ENCODE data around the gene LTC4S.
"Not testable (repeated sequence)": the region's sequence is repeated elsewhere in the genome, so short reads cannot be mapped to it uniquely, and the experiment has no call there.

Gene LTC4S

DNA sequence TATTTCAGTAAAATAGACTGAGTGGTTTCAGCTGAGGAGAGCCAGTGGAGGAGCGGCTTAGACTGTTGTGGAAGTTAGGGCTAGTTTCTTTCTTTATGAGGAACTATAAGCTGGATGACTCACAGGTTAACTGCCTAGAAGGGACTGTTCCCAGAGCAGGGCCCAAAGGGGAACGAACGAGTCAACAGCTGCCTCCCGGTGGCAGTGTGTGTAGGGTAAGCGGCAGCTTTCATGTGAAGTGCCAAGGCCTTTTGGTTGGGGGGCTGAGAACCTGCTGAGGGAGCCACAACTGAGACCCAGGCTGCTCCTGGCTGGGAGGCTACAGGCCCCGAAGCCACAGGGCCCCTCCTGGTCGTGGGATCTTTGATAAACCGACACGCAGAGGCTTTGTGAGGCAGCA is 33.9 kb downstream of the LTC4S start:
- DNase-seq, result peak; percentile 21 to 62

DNA sequence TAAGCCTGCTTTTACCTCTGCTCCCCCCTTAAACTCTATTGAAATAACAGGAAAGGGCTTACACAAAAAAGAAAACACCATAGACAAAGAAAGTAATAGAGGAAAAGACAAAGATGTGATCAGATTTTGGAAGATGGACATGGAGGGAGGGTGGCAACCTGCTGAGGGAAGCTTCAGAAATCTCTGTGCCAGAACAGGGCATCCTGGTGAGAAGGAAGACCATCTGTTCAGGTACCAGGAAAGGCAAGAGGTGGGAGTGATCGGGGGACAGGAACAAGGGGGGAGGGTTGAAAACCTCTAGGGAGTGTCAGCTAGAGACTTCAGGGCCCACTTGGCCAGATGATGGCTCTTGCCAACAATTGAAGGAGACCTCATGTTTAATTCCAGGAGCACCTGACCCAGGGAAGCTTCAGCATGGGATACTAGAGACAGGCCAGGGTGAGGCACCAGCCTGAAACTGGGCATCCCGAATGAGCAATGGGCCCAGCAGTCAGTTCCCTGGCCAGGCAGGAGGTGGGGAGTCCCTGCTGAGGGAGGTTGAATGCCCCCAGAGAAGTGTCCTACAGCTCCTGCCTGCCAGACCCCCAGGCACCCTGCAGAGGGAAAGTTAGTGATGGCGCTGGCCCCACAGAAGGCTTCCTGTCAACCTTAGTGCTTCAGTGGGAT is 35.1 kb downstream of the LTC4S start:
- no peak for DNase-seq

DNA sequence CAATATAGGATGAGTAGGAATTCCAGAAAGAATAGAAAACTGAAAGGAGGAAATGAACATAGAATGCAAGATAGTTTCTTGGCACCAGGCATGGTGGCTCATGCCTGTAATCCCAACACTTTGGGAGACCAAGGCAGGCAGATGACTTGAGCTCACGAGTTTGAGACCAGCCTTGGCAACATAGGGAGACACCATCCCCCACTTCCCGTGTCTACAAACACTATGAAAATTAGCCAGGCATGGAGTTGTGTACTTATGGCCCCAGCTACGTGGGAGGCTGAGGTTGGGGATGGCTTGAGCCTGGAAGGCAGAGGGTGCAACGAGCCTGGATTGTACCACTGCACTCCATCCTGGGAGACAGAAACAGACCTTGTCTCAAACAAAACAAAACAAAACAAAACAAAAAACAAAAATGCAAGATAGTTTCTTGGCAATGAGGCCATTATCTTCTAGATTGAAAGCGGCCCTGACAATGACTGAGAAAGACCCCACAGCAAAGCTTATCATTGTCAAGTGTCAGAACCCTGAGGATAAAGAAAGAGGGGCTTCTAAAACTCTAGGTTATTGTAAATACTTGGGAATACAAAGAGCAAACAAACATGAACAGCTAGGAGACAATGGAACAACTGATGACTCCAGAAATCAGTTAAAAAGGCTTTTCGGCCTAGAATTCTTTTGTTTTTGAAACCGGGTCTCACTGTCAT is 36.1 kb downstream of the LTC4S start:
- no peak for DNase-seq

DNA sequence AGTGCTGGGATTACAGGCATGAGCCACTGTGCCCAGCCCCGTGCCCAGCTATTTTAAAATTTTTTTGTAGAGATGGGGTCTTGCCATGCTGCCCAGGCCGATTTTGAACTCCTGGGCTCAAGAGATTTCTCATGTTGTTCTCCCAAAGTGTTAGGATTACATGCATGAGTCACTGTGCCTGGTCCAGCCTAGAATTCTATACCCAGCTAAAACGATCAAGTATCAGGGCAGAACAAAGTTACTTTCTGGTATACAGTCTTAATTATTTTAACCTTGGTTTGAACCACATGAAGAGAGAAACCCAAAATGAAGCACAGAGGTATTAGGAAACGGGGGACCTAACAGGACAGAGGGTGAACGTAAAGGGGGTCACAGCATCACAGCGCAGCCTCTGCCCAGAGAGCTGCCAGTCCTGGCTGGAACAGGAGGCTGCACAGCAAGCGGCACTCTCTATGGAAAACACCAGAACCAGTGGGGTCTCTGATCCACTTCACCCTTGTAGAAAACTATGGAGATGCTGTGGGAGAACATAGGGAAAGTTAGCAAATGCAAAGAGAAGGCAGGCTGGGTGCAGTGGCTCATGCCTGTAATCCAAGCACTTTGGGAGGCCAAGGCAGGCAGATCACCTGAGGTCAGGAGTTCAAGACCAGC is 37.2 kb downstream of the LTC4S start:
- no peak for DNase-seq

DNA sequence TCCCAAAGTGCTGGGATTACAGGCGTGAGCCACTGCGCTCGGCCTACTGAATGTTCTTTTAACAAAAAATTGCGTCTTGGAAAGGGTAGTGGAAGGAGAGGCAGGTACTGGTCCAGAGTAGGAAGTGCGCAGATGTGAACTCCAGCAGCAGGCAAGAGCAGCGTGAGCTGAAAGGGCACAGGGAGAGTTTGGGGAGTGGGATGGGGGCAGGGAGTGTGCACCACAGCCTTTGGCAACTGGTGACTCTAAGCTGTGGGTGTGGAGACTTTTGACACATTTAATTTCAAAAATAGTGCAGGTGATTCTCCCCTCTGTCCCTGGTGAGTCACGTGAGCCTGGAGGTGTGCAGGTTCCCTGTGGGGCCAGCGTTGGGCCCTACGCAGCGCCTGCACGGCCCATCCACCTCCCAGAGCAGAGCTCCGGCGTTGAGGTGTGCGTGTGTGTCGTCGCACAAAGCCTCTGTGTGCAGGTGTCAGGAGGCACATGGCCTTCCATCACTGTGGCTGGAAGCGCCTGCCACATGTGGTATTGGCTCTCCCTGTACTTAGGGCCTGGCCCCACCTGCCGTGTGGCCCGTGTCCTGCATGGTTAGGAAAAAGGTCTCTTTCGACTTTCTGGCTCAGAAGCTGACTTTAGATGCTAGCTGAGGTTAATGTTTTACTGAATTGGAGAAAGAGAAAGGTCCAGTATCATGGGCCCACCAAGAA is 38.4 kb downstream of the LTC4S start:
- no peak for DNase-seq

DNA sequence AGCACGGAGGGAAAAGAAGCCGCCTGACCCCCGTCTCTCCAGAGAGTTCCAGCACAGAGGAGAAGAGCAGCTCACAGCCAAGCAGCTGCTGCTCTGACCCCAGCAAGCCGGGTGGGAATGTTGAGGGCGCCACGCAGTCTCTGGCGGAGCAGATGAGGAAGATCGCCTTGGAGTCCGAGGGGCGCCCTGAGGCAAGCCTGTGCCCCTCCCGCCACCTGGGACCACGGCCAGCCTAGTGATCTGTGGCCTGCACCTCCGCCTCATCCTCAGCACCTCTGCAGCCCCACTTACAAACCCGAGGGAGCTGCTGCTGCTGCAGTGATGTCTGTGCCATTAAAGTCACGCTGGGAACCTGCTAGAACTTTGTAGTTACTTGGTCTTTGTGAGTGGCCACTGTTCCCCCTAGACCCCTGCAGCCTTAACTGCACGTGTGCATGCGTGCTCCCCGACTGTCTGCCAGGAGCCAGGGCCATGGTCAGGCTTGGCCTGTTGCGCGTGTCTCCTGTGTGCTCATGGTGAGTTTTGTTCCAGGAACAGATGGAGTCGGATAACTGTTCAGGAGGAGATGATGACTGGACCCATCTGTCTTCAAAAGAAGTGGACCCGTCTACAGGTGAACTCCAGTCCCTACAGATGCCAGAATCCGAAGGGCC is 39.4 kb downstream of the LTC4S start:
- peak in 1 of 2 donors; percentile 11 for DNase-seq

DNA sequence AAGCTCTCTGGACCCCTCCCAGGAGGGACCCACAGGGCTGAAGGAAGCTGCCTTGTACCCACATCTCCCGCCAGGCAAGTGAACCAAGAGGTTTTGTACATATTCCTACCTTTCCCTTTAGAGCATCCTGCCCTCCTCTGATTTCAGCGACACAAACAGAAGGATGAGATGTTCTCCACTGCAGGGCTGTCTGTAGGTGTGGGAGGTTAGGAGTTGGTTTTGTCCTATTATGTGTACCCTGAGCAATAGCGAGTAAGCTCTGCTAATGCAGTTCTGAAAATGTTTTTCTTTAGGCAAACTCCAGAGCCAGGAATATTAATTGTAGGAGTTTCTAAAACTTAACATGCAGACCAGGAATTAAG is 39.9 kb downstream of the LTC4S start:
- no peak for DNase-seq

DNA sequence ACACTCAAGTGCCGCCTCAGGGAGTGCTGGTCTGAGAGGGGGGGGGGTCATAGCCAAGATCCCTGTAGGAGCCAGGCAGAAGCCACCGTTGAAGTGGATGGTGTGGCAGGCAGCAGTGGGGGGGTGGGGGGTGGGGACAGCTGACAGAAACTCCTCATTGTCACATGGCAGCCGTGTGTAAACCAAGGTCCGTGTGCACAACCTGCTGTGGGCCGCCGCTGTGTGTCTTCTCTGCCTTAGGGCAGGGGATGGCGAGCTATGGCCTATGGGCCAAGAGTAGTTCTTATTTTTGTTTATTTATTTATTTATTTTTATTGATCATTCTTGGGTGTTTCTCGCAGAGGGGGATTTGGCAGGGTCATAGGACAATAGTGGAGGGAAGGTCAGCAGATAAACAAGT is 40.3 kb downstream of the LTC4S start:
- DNase-seq, result no peak

DNA sequence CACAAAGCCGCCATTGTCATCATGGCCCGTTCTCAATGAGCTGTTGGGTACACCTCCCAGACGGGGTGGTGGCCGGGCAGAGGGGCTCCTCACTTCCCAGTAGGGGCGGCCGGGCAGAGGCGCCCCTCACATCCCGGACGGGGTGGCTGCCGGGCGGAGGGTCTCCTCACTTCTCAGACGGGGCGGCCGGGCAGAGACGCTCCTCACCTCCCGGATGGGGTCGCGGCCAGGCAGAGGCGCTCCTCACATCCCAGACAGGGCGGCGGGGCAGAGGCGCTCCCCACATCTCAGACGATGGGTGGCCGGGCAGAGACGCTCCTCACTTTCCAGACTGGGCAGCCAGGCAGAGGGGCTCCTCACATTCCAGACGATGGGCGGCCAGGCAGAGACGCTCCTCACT is 41.1 kb downstream of the LTC4S start:
- not testable (repeated sequence) for DNase-seq

DNA sequence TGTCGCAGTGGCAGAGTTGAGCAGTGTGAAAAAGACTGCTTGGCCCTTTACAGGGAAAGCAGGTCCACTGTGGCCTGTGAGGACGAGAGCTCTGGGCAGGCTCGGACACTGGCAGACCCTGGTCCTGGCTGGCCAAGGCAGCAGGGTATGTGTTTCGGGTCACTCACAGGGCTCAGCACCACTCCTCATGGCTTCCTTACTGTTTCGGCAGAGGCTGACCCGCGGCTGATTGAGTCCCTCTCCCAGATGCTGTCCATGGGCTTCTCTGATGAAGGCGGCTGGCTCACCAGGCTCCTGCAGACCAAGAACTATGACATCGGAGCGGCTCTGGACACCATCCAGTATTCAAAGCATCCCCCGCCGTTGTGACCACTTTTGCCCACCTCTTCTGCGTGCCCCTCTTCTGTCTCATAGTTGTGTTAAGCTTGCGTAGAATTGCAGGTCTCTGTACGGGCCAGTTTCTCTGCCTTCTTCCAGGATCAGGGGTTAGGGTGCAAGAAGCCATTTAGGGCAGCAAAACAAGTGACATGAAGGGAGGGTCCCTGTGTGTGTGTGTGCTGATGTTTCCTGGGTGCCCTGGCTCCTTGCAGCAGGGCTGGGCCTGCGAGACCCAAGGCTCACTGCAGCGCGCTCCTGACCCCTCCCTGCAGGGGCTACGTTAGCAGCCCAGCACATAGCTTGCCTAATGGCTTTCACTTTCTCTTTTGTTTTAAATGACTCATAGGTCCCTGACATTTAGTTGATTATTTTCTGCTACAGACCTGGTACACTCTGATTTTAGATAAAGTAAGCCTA is 42.6 kb downstream of the LTC4S start:
- DNase-seq, result peak; percentile 66 to 76

DNA sequence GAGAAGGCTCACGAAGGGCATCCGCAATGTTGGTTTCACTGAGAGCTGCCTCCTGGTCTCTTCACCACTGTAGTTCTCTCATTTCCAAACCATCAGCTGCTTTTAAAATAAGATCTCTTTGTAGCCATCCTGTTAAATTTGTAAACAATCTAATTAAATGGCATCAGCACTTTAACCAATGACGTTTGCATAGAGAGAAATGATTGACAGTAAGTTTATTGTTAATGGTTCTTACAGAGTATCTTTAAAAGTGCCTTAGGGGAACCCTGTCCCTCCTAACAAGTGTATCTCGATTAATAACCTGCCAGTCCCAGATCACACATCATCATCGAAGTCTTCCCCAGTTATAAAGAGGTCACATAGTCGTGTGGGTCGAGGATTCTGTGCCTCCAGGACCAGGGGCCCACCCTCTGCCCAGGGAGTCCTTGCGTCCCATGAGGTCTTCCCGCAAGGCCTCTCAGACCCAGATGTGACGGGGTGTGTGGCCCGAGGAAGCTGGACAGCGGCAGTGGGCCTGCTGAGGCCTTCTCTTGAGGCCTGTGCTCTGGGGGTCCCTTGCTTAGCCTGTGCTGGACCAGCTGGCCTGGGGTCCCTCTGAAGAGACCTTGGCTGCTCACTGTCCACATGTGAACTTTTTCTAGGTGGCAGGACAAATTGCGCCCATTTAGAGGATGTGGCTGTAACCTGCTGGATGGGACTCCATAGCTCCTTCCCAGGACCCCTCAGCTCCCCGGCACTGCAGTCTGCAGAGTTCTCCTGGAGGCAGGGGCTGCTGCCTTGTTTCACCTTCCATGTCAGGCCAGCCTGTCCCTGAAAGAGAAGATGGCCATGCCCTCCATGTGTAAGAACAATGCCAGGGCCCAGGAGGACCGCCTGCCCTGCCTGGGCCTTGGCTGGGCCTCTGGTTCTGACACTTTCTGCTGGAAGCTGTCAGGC is 43.6 kb downstream of the LTC4S start:
- DNase-seq, result peak in 1 of 2 donors; percentile 23

DNA sequence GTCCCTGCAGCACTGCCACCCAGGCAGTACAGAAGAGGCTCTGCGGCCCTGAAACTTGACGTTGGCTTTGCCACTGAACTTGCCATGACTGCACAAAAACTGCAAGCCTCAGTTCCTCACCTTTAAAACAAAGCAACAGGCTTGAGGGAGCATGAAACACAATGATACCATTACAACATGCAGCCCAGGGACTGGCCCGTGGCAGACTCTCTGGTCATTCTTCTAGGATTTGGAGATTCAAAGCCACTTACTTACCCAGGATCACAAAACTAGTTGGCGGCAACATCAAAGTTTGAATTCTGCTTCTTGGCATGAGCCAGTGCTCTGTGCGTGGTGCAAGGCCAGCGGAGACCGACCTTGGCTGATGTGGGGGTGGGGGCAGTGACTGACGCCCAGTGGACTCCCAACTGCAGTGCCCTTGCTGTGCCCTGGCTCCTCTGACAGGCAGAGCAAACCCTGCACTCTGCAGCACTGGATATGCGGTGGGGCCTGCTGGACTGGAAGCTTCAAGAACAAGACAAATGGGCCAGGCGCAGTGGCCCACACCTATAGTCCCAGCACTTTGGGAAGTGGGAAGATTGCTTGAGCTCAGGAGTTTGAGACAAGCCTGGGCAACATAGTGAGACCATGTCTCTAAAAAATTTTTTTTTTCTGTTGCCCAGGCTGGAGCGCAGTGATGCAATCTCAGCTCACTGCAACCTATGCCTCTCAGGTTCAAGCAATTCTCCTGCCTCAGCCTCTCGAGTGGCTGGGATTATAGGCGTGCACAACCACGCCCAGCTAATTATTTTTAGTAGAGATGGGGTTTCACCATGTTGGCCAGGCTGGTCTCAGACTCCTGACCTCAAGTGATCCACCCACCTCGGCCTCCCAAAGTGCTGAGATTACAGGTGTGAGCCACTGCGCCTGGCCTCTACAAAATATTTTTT is 45.8 kb downstream of the LTC4S start:
- peak in 1 of 2 donors; percentile 20 for DNase-seq

DNA sequence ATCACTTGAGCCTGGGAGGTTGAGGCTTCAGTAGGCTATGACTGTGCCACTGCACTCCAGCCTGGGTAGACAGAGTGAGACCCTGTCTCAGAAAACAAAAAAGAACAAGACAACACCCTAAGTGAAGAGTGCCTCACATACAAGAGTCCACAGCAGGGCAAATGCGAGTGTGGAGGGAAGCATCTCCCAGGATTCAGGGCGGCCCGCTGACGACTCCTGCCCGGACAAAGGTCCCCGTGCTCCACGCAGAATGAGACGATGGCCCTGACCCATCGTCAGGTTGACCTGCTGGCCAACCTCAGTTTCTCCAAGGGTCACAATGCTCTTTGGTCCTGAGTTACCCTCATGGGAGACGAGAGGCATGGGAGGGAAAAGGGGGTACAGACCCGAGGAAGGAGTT is 46.5 kb downstream of the LTC4S start:
- no peak for DNase-seq

DNA sequence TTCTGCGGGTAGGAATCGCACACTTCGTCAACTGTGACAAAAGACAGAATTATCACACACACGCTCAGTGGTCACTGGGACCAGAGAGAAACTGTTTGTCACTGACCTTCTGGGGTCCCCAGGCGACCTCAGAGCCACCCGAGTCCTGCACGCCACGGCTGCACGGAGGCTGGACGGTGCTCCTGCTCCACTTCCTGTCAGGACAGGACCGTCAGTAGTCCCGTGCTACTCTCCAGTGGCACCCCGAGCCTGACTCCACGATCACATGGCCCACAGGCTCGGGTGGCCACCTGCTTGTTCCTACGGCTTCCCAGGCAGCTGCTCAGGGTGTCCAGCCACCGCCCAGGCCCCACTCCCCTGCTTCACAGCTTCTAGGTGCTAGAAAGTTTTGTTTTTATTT is 47.0 kb downstream of the LTC4S start:
- peak in 1 of 2 donors; percentile 13 for DNase-seq

DNA sequence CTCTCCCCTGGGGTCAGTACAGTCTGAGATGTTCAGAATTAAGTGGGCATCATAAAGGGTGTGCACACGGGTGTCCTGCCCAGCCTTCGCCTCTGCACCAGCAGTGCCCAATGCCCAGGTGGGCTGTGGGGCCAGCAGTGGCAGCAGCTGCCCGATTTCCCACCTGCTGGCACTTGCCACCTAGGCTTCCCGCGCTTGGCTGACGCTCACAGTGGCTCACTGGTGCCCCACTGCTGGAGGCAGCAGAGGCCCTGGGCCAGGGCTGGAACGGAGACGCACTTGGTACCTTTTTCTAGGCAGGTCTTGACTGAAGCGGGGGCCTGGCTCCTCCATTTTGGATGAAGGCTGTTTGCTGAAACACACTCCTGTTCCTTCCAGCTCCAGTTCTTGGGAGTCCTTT is 47.8 kb downstream of the LTC4S start:
- DNase-seq, result no peak

Data from CD4-positive, alpha-beta T cell treated with Interleukin-1 beta for 1 hour (primary cell).